ENCODE data around the gene MACIR. TPM values are rescaled to one million over a fixed set of nuclear protein-coding genes. Genes with fewer than 3 reads are reported as not detected.

Gene MACIR
- total RNA-seq, 1 experiment from 2014 or later = 21.0 TPM

DNA sequence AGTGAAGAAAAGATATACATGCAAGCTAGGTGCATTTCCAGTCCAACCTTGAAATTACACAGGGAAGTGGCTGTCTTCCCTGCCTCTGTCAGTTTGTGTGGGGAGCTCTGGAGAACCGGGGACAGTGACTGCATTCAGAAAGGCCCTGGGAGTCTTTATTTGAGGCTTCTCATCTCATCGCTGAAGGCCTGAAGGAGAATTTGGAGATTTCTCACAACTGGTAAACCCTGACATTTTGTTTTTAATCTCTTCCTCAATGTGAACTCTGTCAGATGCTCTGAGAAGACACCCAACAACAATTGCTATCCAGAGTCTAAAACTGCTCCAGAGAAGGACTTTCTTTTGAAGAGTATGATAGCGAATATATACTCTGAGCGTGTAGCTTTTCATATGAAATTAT is 33.0 kb downstream of the MACIR start:
- intact Hi-C loops (cut with micrococcal nuclease; ENCODE audit: unreplicated experiment) = no loop called here
- Histone ChIP-seq H3F3A (ENCODE audit: insufficient read depth, low read depth) (no peaks in the 10 kb centered on the region), H3K9me2 (ENCODE audit: insufficient read depth) (no peaks in the 10 kb centered on the region), H3K4me1 (replicated peaks; ENCODE audit: insufficient read depth) (no peaks in the 10 kb centered on the region), H3K27ac (no peak overlapping the region), H3K4me2 (no peak overlapping the region), H3K79me2 (ENCODE audit: low read depth) (no peaks in the 10 kb centered on the region), H3K27me3 (ENCODE audit: insufficient read depth, low read depth) (no peaks in the 10 kb centered on the region), H3K9me3 (ENCODE audit: insufficient read depth, low read depth) (no peaks in the 10 kb centered on the region), H2AFZ (no peak overlapping the region), H3K36me3 (ENCODE audit: low read depth) (no peaks in the 10 kb centered on the region), H4K20me1 (ENCODE audit: insufficient read depth) (no peaks in the 10 kb centered on the region), H3K4me3 (no peak overlapping the region)
- DNase-seq = no peak
- CTCF ChIA-PET = no interaction called here
- POLR2A ChIA-PET (ENCODE audit: unreplicated experiment) = no interaction called here
- no TSS peak for BruUV-seq (replicated peaks)
- TF ChIP-seq, protein P1, sequence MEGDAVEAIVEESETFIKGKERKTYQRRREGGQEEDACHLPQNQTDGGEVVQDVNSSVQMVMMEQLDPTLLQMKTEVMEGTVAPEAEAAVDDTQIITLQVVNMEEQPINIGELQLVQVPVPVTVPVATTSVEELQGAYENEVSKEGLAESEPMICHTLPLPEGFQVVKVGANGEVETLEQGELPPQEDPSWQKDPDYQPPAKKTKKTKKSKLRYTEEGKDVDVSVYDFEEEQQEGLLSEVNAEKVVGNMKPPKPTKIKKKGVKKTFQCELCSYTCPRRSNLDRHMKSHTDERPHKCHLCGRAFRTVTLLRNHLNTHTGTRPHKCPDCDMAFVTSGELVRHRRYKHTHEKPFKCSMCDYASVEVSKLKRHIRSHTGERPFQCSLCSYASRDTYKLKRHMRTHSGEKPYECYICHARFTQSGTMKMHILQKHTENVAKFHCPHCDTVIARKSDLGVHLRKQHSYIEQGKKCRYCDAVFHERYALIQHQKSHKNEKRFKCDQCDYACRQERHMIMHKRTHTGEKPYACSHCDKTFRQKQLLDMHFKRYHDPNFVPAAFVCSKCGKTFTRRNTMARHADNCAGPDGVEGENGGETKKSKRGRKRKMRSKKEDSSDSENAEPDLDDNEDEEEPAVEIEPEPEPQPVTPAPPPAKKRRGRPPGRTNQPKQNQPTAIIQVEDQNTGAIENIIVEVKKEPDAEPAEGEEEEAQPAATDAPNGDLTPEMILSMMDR (conservative IDR thresholded peaks at IDR 0.05) = no peak
- no peak for TF ChIP-seq EZH2 (IDR thresholded peaks at IDR 0.05; ENCODE audit: low read depth)

DNA sequence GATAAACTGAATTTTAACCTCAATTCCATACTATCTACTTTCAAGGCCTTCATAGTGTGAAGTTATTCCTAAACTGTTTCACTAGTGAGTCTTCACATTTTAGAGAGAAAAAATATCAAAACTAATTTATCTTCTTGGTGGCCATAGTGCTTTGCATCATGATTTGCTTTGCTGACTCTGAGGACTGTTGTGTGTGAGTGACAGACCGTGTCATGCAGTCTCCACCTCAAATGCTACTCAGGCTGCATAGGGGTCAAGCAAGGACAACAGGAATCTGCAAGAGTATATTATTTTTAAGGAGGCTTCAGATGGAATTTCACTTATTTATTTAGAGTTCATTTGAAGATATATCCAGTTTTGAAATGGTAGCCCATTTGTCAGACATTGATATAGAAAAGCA is 34.5 kb downstream of the MACIR start:
- no TSS peak for BruUV-seq (replicated peaks)
- DNase-seq = no peak
- H3K9me2 ChIP-seq (ENCODE audit: insufficient read depth) = no peaks in the 10 kb centered on the region
- H3K36me3 ChIP-seq (ENCODE audit: low read depth) = no peaks in the 10 kb centered on the region
- H3K4me3 ChIP-seq = no peak overlapping the region
- H3K9me3 ChIP-seq (ENCODE audit: insufficient read depth, low read depth) = no peaks in the 10 kb centered on the region
- intact Hi-C loops (cut with micrococcal nuclease; ENCODE audit: unreplicated experiment) = no loop called here
- H4K20me1 ChIP-seq (ENCODE audit: insufficient read depth) = no peaks in the 10 kb centered on the region
- H3K4me2 ChIP-seq = no peak overlapping the region
- POLR2A ChIA-PET (ENCODE audit: unreplicated experiment) = no interaction called here
- H3K27ac ChIP-seq = no peak overlapping the region
- no peak overlapping the region for H2AFZ ChIP-seq
- no peaks in the 10 kb centered on the region for H3F3A ChIP-seq (ENCODE audit: insufficient read depth, low read depth)
- H3K27me3 ChIP-seq (ENCODE audit: insufficient read depth, low read depth) = no peaks in the 10 kb centered on the region
- H3K79me2 ChIP-seq (ENCODE audit: low read depth) = no peaks in the 10 kb centered on the region
- no peaks in the 10 kb centered on the region for H3K4me1 ChIP-seq (replicated peaks; ENCODE audit: insufficient read depth)
- TF ChIP-seq EZH2 (IDR thresholded peaks at IDR 0.05; ENCODE audit: low read depth) = no peak
- TF ChIP-seq, protein P1 (conservative IDR thresholded peaks at IDR 0.05) = no peak
- CTCF ChIA-PET = no interaction called here

DNA sequence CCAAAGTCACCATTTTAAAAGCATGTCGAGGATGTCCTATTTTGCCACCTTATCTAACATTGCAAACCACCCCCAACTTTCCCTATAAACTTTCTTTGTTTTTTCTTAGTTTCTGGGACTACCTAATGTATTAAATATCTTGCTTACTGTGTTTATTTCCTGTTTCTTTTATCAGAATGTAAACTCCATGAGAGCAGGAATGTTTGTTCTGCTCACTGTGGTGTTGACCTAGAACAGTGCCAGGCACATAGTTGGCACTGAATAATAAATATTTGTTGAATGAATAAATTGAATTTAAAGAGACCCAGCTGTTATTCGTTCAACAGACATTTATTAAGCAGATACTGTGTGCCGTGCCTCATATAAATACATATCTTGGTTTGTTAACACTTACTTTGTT is 35.2 kb downstream of the MACIR start:
- Histone ChIP-seq H3K4me3 (no peak overlapping the region), H2AFZ (no peak overlapping the region), H4K20me1 (ENCODE audit: insufficient read depth) (no peaks in the 10 kb centered on the region), H3K4me1 (replicated peaks; ENCODE audit: insufficient read depth) (no peaks in the 10 kb centered on the region), H3K9me3 (ENCODE audit: insufficient read depth, low read depth) (no peaks in the 10 kb centered on the region), H3F3A (ENCODE audit: insufficient read depth, low read depth) (no peaks in the 10 kb centered on the region), H3K27ac (no peak overlapping the region), H3K9me2 (ENCODE audit: insufficient read depth) (0 out of 2 replicates have a peak, but pooled peaks cover 4% of the 10 kb centered on the region), H3K4me2 (no peak overlapping the region), H3K36me3 (ENCODE audit: low read depth) (no peaks in the 10 kb centered on the region), H3K79me2 (ENCODE audit: low read depth) (no peaks in the 10 kb centered on the region), H3K27me3 (ENCODE audit: insufficient read depth, low read depth) (no peaks in the 10 kb centered on the region)
- POLR2A ChIA-PET (ENCODE audit: unreplicated experiment) = no interaction called here
- intact Hi-C loops (cut with micrococcal nuclease; ENCODE audit: unreplicated experiment) = no loop called here
- DNase-seq = no peak
- CTCF ChIA-PET = no interaction called here
- BruUV-seq (replicated peaks) = no TSS peak
- TF ChIP-seq EZH2 (IDR thresholded peaks at IDR 0.05; ENCODE audit: low read depth) = no peak
- TF ChIP-seq, protein P1 (conservative IDR thresholded peaks at IDR 0.05) = no peak

Measured in PC-9 (cell line).